ENCODE results near the gene PKIG. TPM values are rescaled to one million over a fixed set of nuclear protein-coding genes. Genes with fewer than 3 reads are reported as not detected.
A peak's percentile ranks its signal among the peaks of the same experiment; 100 is the strongest.

The PKIG gene
- total RNA-seq, 2 experiments from 2014 or later: 31.7 to 46.9 TPM

GRCh38 chr20:44601801-44602204, 19.4 kb downstream of the PKIG start:
- Histone ChIP-seq H2AFZ (ENCODE audit: low read length) (no peak overlapping the region), H3K4me2 (ENCODE audit: low read length) (peak overlapping the region; percentile 39)

DNA sequence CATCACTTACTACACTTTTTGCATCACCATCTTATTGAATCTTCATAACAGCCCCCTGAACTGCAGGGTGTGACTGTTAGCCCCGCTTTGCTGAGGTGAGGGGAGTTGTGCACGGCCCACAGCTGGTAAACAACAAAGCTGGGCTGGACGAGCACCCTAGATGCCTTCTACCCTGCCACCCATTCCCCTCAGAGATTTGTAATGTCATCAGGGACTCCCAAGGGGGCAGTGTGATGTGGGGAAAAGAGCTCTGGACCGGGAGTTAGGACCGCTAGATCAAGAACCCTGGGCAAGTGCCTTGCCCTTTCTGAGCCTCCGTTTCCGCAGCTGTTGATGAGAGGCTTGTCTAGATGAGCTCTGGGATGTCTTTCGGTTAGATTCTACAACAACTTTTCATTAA, 20.9 kb downstream of the PKIG start:
- Histone ChIP-seq H3K79me2 (ENCODE audit: insufficient read depth, low read depth, low read length) (peaks cover 20% of the 10 kb centered on the region; the same call in 1 of the 2 replicates), H3K9me3 (ENCODE audit: low read length) (peaks cover 7% of the 10 kb centered on the region), H3K4me2 (ENCODE audit: low read length) (no peak overlapping the region), H4K20me1 (ENCODE audit: insufficient read depth, low read length) (no peaks in the 10 kb centered on the region), H3K4me1 (ENCODE audit: insufficient read depth, low read length, poor library complexity, severe bottlenecking) (peaks cover 22% of the 10 kb centered on the region), H3K27ac (ENCODE audit: low read depth, low read length, poor library complexity, severe bottlenecking) (no peak overlapping the region), H3K4me3 (ENCODE audit: low read depth, low read length, poor library complexity, severe bottlenecking) (no peak overlapping the region), H2AFZ (ENCODE audit: low read length) (no peak overlapping the region), H3K9me2 (ENCODE audit: insufficient read depth, low read length) (no peaks in the 10 kb centered on the region), H3K36me3 (ENCODE audit: insufficient read depth, low read length) (peaks cover 77% of the 10 kb centered on the region)
- intact Hi-C loops (cut with micrococcal nuclease; ENCODE audit: unreplicated experiment): no loop called here
- no peak for DNase-seq (ENCODE audit: low spot score)
- TF ChIP-seq CTCF (conservative IDR thresholded peaks at IDR 0.05; ENCODE audit: low read length) (peak; percentile 61), EZH2phosphoT487 (IDR thresholded peaks at IDR 0.05; ENCODE audit: borderline replicate concordance, low read depth, low read length) (no peak)
- no TSS peak for BruUV-seq (replicated peaks)
- ChIA-PET CTCF (ENCODE audit: unreplicated experiment) (interaction anchor here (1.0 to 1.4 kb wide), 5 partner anchors 9 to 145 kb away, joined by 3 to 5 read pairs (median 4); no protein-coding TSS in a partner anchor), POLR2A (interaction anchor here (0.5 to 2.2 kb wide), 4 partner anchors 9 to 675 kb away, joined by 3 to 7 read pairs (median 5); partner anchors contain the start of gene PKIG)

More at GRCh38 chr20:44601801-44602204, 19.4 kb downstream of the PKIG start:
- Histone ChIP-seq H3K79me2 (ENCODE audit: insufficient read depth, low read depth, low read length) (peaks cover 33% of the 10 kb centered on the region; the same call in 1 of the 2 replicates), H3K4me3 (ENCODE audit: low read depth, low read length, poor library complexity, severe bottlenecking) (no peak overlapping the region), H4K20me1 (ENCODE audit: insufficient read depth, low read length) (no peaks in the 10 kb centered on the region), H3K9me3 (ENCODE audit: low read length) (peaks cover 6% of the 10 kb centered on the region), H3K9me2 (ENCODE audit: insufficient read depth, low read length) (no peaks in the 10 kb centered on the region), H3K36me3 (ENCODE audit: insufficient read depth, low read length) (peaks cover 88% of the 10 kb centered on the region), H3K27ac (ENCODE audit: low read depth, low read length, poor library complexity, severe bottlenecking) (peak overlapping the region; percentile 13), H3K4me1 (ENCODE audit: insufficient read depth, low read length, poor library complexity, severe bottlenecking) (peaks cover 38% of the 10 kb centered on the region)
- no peak for TF ChIP-seq EZH2phosphoT487 (IDR thresholded peaks at IDR 0.05; ENCODE audit: borderline replicate concordance, low read depth, low read length)
- TF ChIP-seq CTCF (conservative IDR thresholded peaks at IDR 0.05; ENCODE audit: low read length): no peak
- ChIA-PET POLR2A (interaction anchor here (0.7 to 2.2 kb wide), 3 partner anchors 16 to 24 kb away, joined by 3 to 7 read pairs (median 3); partner anchors contain the start of gene PKIG), CTCF (ENCODE audit: unreplicated experiment) (interaction anchor here (0.6 to 0.9 kb wide), 3 partner anchors 9 to 126 kb away, joined by 3 read pairs; partner anchors contain the start of gene TTPAL)
- intact Hi-C loops (cut with micrococcal nuclease; ENCODE audit: unreplicated experiment): no loop called here
- no peak for DNase-seq (ENCODE audit: low spot score)
- BruUV-seq (replicated peaks): no TSS peak

Measured in OCI-LY7 (cell line).